Upper lobe of left lung (tissue), 4 donors: Measurements from ENCODE around the gene CBLIF.

Experiments
- CTCF ChIP-seq, 6 experiments: fragments of 450-650 bp in 4 of 6; fragments of 200-600 bp in 2 of 6; sonication (generic) in 2 of 6; IDR thresholded peaks; one replicate each; pipeline ENCODE4 v1.5.1; 2016 to 2019; ENCODE audit warnings: antibody characterized with exemption in 6 of 6
- POLR2A ChIP-seq, 4 donors: fragments of 450-650 bp; IDR thresholded peaks; one replicate each; pipeline ENCODE4 v1.5.1; 2016 to 2017; ENCODE audit warnings: antibody characterized with exemption in 4 of 4, mild to moderate bottlenecking in 2 of 4
- POLR2AphosphoS5 ChIP-seq, 2 donors: sonication (generic); formaldehyde crosslinking; IDR thresholded peaks; one replicate each; pipeline ENCODE4 v1.5.1; 2017; ENCODE audit warnings: antibody characterized with exemption in 2 of 2

GRCh38 chr11:59891781-59892181, 46.5 kb upstream of the CBLIF start:
- TF ChIP-seq CTCF (IDR thresholded peaks at IDR 0.05) = no peak
- TF ChIP-seq POLR2A (IDR thresholded peaks at IDR 0.05) = no peak
- no peak for TF ChIP-seq POLR2AphosphoS5 (IDR thresholded peaks at IDR 0.05)
